Keratinocyte (primary cell): ENCODE data around the gene TNNC1. TPM values are rescaled to one million over a fixed set of nuclear protein-coding genes. Genes with fewer than 3 reads are reported as not detected.

ENCODE experiments used
- DNase-seq: peaks from one replicate; pipeline ENCODE4 v3.0.0-alpha.2; 2011; ENCODE audit warnings: low read depth, missing footprints, low spot score
- FAIRE-seq: peaks from 2 replicates; lab custom pipeline; 2011; peaks lifted over from hg19 to GRCh38; lab: Jason Lieb, UNC
- H2AFZ ChIP-seq: 2 replicates; pipeline ENCODE4 v1.6.0; 2012; ENCODE audit warnings: low read length, control low read depth, inconsistent platforms; ENCODE audit not compliant: control insufficient read depth
- H3K27ac ChIP-seq: 2 replicates; pipeline ENCODE4 v1.5.1; 2011; ENCODE audit warnings: low read length; ENCODE audit not compliant: control insufficient read depth, insufficient read depth
- H3K27me3 ChIP-seq: 3 replicates; pipeline ENCODE4 v1.6.0; 2011; ENCODE audit warnings: low read length; ENCODE audit not compliant: control insufficient read depth, insufficient read depth; ENCODE audit errors: extremely low read depth
- H3K36me3 ChIP-seq, 2 experiments: 2 replicates in 1 of 2; 3 replicates in 1 of 2; pipeline ENCODE4 v1.5.1; 2011; ENCODE audit warnings: low read length in 2 of 2, mild to moderate bottlenecking in 1 of 2; ENCODE audit not compliant: control insufficient read depth in 2 of 2, insufficient read depth in 2 of 2; ENCODE audit errors: extremely low read depth in 1 of 2
- H3K4me1 ChIP-seq: 3 replicates; pipeline ENCODE4 v1.5.1; 2011; ENCODE audit warnings: low read length; ENCODE audit not compliant: control insufficient read depth, insufficient read depth; ENCODE audit errors: extremely low read depth
- H3K4me2 ChIP-seq: 3 replicates; pipeline ENCODE4 v1.6.0; 2011; ENCODE audit warnings: low read depth, low read length; ENCODE audit not compliant: control insufficient read depth, insufficient read depth; ENCODE audit errors: extremely low read depth
- H3K4me3 ChIP-seq, 3 experiments: fragments of 200-600 bp in 1 of 3; sonication (generic) in 1 of 3; 2 replicates in 2 of 3; 3 replicates in 1 of 3; pipeline ENCODE4 v1.5.1; 2011 to 2016; ENCODE audit warnings: low read length in 3 of 3, mild to moderate bottlenecking in 3 of 3, control low read depth in 2 of 3, inconsistent platforms in 1 of 3, low read depth in 1 of 3, mixed read lengths in 1 of 3, mixed run types in 1 of 3, moderate library complexity in 1 of 3; ENCODE audit not compliant: control insufficient read depth in 2 of 3, insufficient read depth in 2 of 3; ENCODE audit errors: extremely low read depth in 1 of 3
- H3K79me2 ChIP-seq: 2 replicates; pipeline ENCODE4 v1.6.0; 2012; ENCODE audit warnings: low read length; ENCODE audit not compliant: control insufficient read depth, insufficient read depth
- H3K9ac ChIP-seq: 3 replicates; pipeline ENCODE4 v1.6.0; 2011; ENCODE audit warnings: low read length; ENCODE audit not compliant: control insufficient read depth, insufficient read depth; ENCODE audit errors: extremely low read depth
- H3K9me1 ChIP-seq: 3 replicates; pipeline ENCODE4 v1.6.0; 2011; ENCODE audit warnings: low read length; ENCODE audit not compliant: control insufficient read depth, insufficient read depth; ENCODE audit errors: extremely low read depth
- H3K9me3 ChIP-seq: 2 replicates; pipeline ENCODE4 v1.5.1; 2012; ENCODE audit warnings: low read depth, low read length; ENCODE audit not compliant: control insufficient read depth
- H4K20me1 ChIP-seq: 3 replicates; pipeline ENCODE4 v1.6.0; 2011; ENCODE audit warnings: low read length; ENCODE audit not compliant: control insufficient read depth, insufficient read depth; ENCODE audit errors: extremely low read depth
- EZH2 ChIP-seq: IDR thresholded peaks from one replicate; pipeline ENCODE4 v1.6.1; 2012; ENCODE audit warnings: inconsistent platforms, mild to moderate bottlenecking, low read length, moderate library complexity
- dilution Hi-C: fragments of 300-500 bp; cut with MboI; formaldehyde crosslinking; loops from one replicate; pipeline ENCODE4 v1.7.0; 2020; ENCODE audit warnings: low sequenced_read_pairs; ENCODE audit not compliant: extremely low pct_ligation_motif_present
- polyA plus RNA-seq, 5 experiments: library from polyadenylated mRNA; depleted of rRNA in 3 of 5; stranded (reverse) in 3 of 5; stranded (forward) in 1 of 5; unstranded in 1 of 5; fragments of >200 nt; gene quantifications; 1 replicate in 1 of 5; 2 replicates in 3 of 5; 3 replicates in 1 of 5; pipeline versions ENCODE4 v1.2.1 to v1.2.3, GENCODE V29; 2011 to 2012; ENCODE audit warnings: missing spikeins in 2 of 5, low read depth in 1 of 5, low replicate concordance in 1 of 5
- TF ChIP-seq, protein P1 (sequence below), 3 experiments: IDR thresholded peaks in 1 of 3; conservative IDR thresholded peaks in 1 of 3; optimal IDR thresholded peaks in 1 of 3; 2 replicates in 2 of 3; 3 replicates in 1 of 3; pipeline versions ENCODE3 to v1.5.1; 2011; ENCODE audit warnings: low read length in 3 of 3, mild to moderate bottlenecking in 3 of 3, moderate library complexity in 2 of 3, control low read depth in 1 of 3, inconsistent platforms in 1 of 3; ENCODE audit not compliant: insufficient read depth in 2 of 3; ENCODE audit errors: extremely low read depth in 1 of 3

The TNNC1 gene
- polyA plus RNA-seq, 1 donor (not counting 4 experiments of a cell fraction or from before 2014, with no cell fraction given) = 0.33 TPM

DNA sequence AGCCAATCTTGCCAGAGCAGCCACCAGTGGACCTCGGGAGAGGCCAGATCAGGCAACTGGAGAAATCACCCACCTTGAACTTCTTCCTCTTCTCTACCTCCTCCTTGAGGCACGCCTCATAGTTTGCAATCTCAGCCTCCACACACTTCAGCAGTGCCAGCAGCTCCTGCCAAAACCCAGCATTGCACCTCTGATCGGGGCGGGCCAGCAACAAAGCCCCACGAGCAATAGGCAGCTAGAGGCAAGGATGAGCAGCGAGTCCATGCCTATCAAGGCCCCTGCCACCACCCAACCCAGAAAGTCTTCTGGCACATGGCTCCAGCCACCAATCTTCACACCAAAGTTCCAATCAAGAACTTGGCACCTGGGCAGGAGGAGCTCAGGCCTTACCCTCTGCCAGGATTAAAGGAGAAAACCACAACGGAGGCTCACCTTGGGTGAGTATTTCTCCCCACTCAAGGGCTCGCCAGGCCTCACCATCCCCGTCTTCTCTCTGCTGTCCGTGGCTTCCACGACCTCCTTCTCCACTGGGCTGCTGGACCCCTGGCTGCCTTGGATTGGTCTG, 51.1 kb downstream of the TNNC1 start:
- Histone ChIP-seq H3K9me1 (peaks cover 3% of the 10 kb centered on the region), H3K36me3 (peaks cover 39 to 65% of the 10 kb centered on the region in 2 experiments), H3K9ac (no peak overlapping the region), H3K27ac (no peak overlapping the region), H3K79me2 (peaks cover 12% of the 10 kb centered on the region), H3K9me3 (no peaks in the 10 kb centered on the region), H3K4me3 (no peak overlapping the region), H3K27me3 (no peaks in the 10 kb centered on the region), H2AFZ (no peak overlapping the region), H4K20me1 (no peaks in the 10 kb centered on the region), H3K4me1 (peaks cover 46% of the 10 kb centered on the region), H3K4me2 (no peak overlapping the region)
- TF ChIP-seq EZH2 = no peak
- TF ChIP-seq, protein P1, sequence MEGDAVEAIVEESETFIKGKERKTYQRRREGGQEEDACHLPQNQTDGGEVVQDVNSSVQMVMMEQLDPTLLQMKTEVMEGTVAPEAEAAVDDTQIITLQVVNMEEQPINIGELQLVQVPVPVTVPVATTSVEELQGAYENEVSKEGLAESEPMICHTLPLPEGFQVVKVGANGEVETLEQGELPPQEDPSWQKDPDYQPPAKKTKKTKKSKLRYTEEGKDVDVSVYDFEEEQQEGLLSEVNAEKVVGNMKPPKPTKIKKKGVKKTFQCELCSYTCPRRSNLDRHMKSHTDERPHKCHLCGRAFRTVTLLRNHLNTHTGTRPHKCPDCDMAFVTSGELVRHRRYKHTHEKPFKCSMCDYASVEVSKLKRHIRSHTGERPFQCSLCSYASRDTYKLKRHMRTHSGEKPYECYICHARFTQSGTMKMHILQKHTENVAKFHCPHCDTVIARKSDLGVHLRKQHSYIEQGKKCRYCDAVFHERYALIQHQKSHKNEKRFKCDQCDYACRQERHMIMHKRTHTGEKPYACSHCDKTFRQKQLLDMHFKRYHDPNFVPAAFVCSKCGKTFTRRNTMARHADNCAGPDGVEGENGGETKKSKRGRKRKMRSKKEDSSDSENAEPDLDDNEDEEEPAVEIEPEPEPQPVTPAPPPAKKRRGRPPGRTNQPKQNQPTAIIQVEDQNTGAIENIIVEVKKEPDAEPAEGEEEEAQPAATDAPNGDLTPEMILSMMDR (optimal IDR thresholded peaks at IDR 0.05 in 1 of 3, IDR thresholded peaks at IDR 0.05 in 1 of 3, conservative IDR thresholded peaks at IDR 0.05 in 1 of 3; ENCODE audit: extremely low read depth in 1 of 3, insufficient read depth in 2 of 3, low read length in 3 of 3) = no peak
- dilution Hi-C loops = no loop called here
- FAIRE-seq (no peak), DNase-seq (no peak)

DNA sequence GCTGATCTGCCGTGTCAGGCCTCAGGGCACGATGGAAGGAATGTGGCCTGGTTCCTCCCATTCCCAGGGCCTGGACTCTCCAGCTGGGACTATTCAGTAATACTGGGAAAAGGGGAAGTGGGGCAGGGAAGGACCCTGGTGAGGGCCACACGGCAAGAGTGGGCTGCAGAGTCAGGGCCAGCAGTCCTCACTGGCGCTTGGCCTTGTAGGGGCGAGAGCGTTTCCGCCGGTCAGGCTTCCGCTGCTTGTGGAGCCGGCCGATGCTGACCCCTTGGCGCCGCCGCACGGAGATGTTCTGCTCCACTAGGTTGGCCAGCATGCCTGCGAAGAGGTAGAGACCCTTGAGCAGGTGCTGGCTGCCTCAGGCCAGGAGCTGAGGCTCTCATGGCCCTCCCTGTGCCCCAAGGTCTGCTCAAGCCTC, 51.7 kb downstream of the TNNC1 start:
- H3K36me3 ChIP-seq = peaks cover 36 to 58% of the 10 kb centered on the region in 2 experiments
- no peaks in the 10 kb centered on the region for H3K27me3 ChIP-seq
- no peak for DNase-seq
- H3K27ac ChIP-seq = no peak overlapping the region
- no peak overlapping the region for H3K4me3 ChIP-seq
- no peak for TF ChIP-seq EZH2
- TF ChIP-seq, protein P1 (optimal IDR thresholded peaks at IDR 0.05 in 1 of 3, IDR thresholded peaks at IDR 0.05 in 1 of 3, conservative IDR thresholded peaks at IDR 0.05 in 1 of 3; ENCODE audit: extremely low read depth in 1 of 3, insufficient read depth in 2 of 3, low read length in 3 of 3) = no peak
- H3K9ac ChIP-seq = no peak overlapping the region
- no peak overlapping the region for H2AFZ ChIP-seq
- no peaks in the 10 kb centered on the region for H3K9me3 ChIP-seq
- H3K9me1 ChIP-seq = peaks cover 3% of the 10 kb centered on the region
- H3K4me1 ChIP-seq = peaks cover 39% of the 10 kb centered on the region
- dilution Hi-C loops = no loop called here
- no peak for FAIRE-seq
- H3K79me2 ChIP-seq = peaks cover 8% of the 10 kb centered on the region
- H4K20me1 ChIP-seq = no peaks in the 10 kb centered on the region
- H3K4me2 ChIP-seq = no peak overlapping the region
